RWPE2 (cell line): Measurements from ENCODE around the gene FBXL13.
"Not testable (repeated sequence)": the region's sequence is repeated elsewhere in the genome, so short reads cannot be mapped to it uniquely, and the experiment has no call there.

Experiments
- ATAC-seq: fragments of 200-7000 bp; cut with Tn5 transposase; 3 replicates; pipeline ENCODE4 v1.9.1; 2021; ENCODE audit warnings: low read depth
- DNase-seq: peaks from one replicate; pipeline ENCODE4 v3.0.0-alpha.2; 2020; ENCODE audit warnings: low spot score
- H3K27ac ChIP-seq: fragments of 450-650 bp; 2 replicates; pipeline ENCODE4 v1.5.1; 2017; ENCODE audit warnings: mild to moderate bottlenecking; ENCODE audit not compliant: poor library complexity, severe bottlenecking
- H3K27me3 ChIP-seq: fragments of 250-450 bp; sonication (Bioruptor Pico); 2 replicates; pipeline ENCODE4 v1.5.1; 2021; ENCODE audit warnings: mild to moderate bottlenecking, moderate library complexity; ENCODE audit not compliant: insufficient read depth, poor library complexity, severe bottlenecking
- H3K36me3 ChIP-seq: fragments of 250-450 bp; sonication (Bioruptor Pico); 2 replicates; pipeline ENCODE4 v1.5.1; 2020; ENCODE audit warnings: low read depth, mild to moderate bottlenecking, moderate library complexity
- H3K4me1 ChIP-seq: fragments of 250-450 bp; sonication (Bioruptor Pico); 2 replicates; pipeline ENCODE4 v1.5.1; 2021; ENCODE audit warnings: mild to moderate bottlenecking, moderate library complexity; ENCODE audit not compliant: insufficient read depth, poor library complexity, severe bottlenecking
- H3K4me3 ChIP-seq: fragments of 250-450 bp; sonication (Bioruptor Pico); 2 replicates; pipeline ENCODE4 v1.5.1; 2021; ENCODE audit warnings: mild to moderate bottlenecking, moderate library complexity; ENCODE audit not compliant: severe bottlenecking
- H3K9me3 ChIP-seq: fragments of 250-450 bp; sonication (Bioruptor Pico); 2 replicates; pipeline ENCODE4 v1.5.1; 2021; ENCODE audit warnings: mild to moderate bottlenecking, moderate library complexity; ENCODE audit not compliant: severe bottlenecking
- CTCF ChIP-seq: fragments of 450-650 bp; IDR thresholded peaks from one replicate; pipeline ENCODE4 v1.5.1; 2017; ENCODE audit warnings: mild to moderate bottlenecking, moderate library complexity; ENCODE audit not compliant: poor library complexity, severe bottlenecking

FBXL13 gene

GRCh38 chr7:103031781-103032180 is 42.8 kb downstream of the FBXL13 start:
- H3K36me3 ChIP-seq = no peaks in the 10 kb centered on the region
- TF ChIP-seq CTCF = no peak
- DNase-seq = no peak

GRCh38 chr7:103031024-103031423 is 43.6 kb downstream of the FBXL13 start:
- TF ChIP-seq CTCF = no peak
- H3K9me3 ChIP-seq = no peaks in the 10 kb centered on the region

More at GRCh38 chr7:103031781-103032180, 42.8 kb downstream of the FBXL13 start:
- H3K4me1 ChIP-seq = no peaks in the 10 kb centered on the region
- ATAC-seq = 0 out of 3 replicates have a peak, but pooled peaks have one; percentile 41
- H3K27ac ChIP-seq = no peak overlapping the region
- H3K9me3 ChIP-seq = no peaks in the 10 kb centered on the region
- H3K4me3 ChIP-seq = no peak overlapping the region
- no peaks in the 10 kb centered on the region for H3K27me3 ChIP-seq

DNA sequence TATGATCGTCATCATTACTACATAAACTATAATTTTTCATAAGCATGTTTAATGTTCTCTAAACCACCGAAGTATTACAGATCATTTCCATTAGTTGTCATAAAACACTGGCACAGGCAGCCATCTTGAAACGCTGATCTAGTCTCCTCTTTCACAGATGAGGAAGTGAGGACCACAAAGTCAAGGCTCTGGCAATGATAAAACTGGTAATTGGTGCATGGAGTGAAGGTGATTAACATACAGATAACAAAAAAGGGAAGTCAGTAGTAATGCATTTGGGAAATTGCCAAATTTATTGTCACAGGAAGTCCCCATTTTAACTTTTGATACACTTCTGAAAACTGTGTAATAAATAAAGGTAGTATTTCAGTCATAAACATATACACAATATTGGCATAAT is 49.3 kb downstream of the FBXL13 start:
- H3K9me3 ChIP-seq = no peaks in the 10 kb centered on the region
- no peaks in the 10 kb centered on the region for H3K4me1 ChIP-seq
- no peak overlapping the region for H3K27ac ChIP-seq
- no peak overlapping the region for H3K4me3 ChIP-seq
- no peaks in the 10 kb centered on the region for H3K36me3 ChIP-seq
- no peak for TF ChIP-seq CTCF
- no peak for ATAC-seq
- H3K27me3 ChIP-seq = no peaks in the 10 kb centered on the region
- DNase-seq = no peak

More at GRCh38 chr7:103031024-103031423, 43.6 kb downstream of the FBXL13 start:
- no peaks in the 10 kb centered on the region for H3K36me3 ChIP-seq
- no peaks in the 10 kb centered on the region for H3K4me1 ChIP-seq
- ATAC-seq (no peak), DNase-seq (no peak)
- H3K27me3 ChIP-seq = no peaks in the 10 kb centered on the region
- H3K4me3 ChIP-seq = no peak overlapping the region
- H3K27ac ChIP-seq = no peak overlapping the region

- H3K27ac ChIP-seq, H3K4me1 ChIP-seq, ATAC-seq, DNase-seq, H3K4me3 ChIP-seq, H3K27me3 ChIP-seq, H3K9me3 ChIP-seq, H3K36me3 ChIP-seq: not testable (repeated sequence)
Observed at GRCh38 chr7:103023578-103023977, 51.0 kb downstream of the FBXL13 start.

DNA sequence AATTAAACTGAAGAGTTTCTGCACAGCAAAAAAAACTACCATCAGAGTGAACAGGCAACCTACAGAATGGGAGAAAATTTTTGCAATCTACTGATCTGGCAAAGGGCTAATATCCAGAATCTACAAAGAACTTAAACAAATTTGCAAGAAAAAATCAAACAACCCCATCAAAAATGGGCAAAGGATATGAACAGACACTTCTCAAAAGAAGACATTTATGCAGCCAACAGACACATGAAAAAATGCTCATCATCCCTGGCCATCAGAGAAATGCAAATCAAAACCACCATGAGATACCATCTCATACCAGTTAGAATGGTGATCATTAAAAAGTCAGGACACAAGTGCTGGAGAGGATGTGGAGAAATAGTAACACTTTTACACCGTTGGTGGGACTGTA is 53.1 kb downstream of the FBXL13 start:
- not testable (repeated sequence) for H3K27me3 ChIP-seq, H3K4me1 ChIP-seq, H3K4me3 ChIP-seq, H3K27ac ChIP-seq, H3K9me3 ChIP-seq, ATAC-seq, H3K36me3 ChIP-seq, DNase-seq

DNA sequence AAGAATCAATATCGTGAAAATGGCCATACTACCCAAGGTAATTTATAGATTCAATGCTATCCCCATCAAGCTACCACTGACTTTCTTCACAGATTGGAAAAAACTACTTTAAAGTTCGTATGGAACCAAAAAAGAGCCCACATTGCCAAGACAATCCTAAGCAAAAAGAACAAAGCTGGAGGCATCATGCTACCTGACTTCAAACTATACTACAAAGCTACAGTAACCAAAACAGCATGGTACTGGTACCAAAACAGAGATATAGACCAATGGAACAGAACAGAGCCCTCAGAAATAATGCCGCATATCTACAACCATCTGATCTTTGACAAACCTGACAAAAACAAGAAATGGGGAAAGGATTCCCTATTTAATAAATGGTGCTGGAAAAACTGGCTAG is 53.7 kb downstream of the FBXL13 start:
- H3K27ac ChIP-seq, ATAC-seq, DNase-seq, H3K4me3 ChIP-seq, H3K36me3 ChIP-seq, H3K9me3 ChIP-seq, H3K4me1 ChIP-seq, H3K27me3 ChIP-seq: not testable (repeated sequence)

GRCh38 chr7:103018295-103018694 is 56.3 kb downstream of the FBXL13 start:
- DNase-seq, H3K27ac ChIP-seq, H3K36me3 ChIP-seq, H3K4me1 ChIP-seq, H3K4me3 ChIP-seq, ATAC-seq, H3K27me3 ChIP-seq, H3K9me3 ChIP-seq: not testable (repeated sequence)
